Measurements from ENCODE around the gene PARD3B.

DNA sequence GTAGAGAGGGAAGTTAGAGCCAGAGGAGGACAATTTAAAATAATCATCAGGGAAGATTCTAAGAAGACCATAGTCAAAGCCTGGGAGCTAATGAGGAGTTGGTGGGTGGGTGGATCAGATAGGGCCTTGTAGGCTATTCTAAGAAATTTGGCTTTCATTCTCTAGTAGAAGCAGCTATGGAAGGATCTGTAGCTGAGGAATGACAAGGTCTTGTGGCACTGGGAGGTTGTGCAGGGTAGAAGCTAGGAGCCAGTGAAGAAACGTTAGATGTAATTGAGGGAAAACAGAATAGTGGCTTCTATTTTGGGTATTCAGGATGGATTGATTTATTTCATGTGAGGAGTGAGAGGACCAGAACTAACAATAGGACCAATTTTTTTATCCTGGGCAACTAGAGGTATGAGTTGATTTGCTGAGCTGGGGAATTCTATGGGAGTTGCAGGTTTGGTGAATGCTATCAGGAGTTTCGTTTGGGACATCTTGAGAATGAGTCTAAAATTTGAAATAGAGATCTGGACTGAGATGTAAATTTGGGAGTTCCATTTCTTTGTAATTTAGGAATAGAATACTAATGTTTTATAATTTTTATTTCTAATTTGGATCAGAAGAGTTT is 371.9 kb downstream of the PARD3B start:
- TF ChIP-seq, protein P1, sequence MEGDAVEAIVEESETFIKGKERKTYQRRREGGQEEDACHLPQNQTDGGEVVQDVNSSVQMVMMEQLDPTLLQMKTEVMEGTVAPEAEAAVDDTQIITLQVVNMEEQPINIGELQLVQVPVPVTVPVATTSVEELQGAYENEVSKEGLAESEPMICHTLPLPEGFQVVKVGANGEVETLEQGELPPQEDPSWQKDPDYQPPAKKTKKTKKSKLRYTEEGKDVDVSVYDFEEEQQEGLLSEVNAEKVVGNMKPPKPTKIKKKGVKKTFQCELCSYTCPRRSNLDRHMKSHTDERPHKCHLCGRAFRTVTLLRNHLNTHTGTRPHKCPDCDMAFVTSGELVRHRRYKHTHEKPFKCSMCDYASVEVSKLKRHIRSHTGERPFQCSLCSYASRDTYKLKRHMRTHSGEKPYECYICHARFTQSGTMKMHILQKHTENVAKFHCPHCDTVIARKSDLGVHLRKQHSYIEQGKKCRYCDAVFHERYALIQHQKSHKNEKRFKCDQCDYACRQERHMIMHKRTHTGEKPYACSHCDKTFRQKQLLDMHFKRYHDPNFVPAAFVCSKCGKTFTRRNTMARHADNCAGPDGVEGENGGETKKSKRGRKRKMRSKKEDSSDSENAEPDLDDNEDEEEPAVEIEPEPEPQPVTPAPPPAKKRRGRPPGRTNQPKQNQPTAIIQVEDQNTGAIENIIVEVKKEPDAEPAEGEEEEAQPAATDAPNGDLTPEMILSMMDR (IDR thresholded peaks at IDR 0.05; ENCODE audit: borderline replicate concordance, extremely low read depth, low read length, poor library complexity, severe bottlenecking) = no peak
- no peak for TF ChIP-seq EZH2 (IDR thresholded peaks at IDR 0.05; ENCODE audit: borderline replicate concordance, low read depth, low read length, severe bottlenecking)

All from DND-41 (cell line).